Bronchial epithelial cell (primary cell): ENCODE data around the gene ERMP1. TPM values are rescaled to one million over a fixed set of nuclear protein-coding genes. Genes with fewer than 3 reads are reported as not detected.

Source experiments
- DNase-seq: peaks from one replicate; pipeline ENCODE4 v3.0.0-alpha.2; 2010; ENCODE audit warnings: low read depth
- FAIRE-seq: peaks from 2 replicates; lab custom pipeline; 2011; peaks lifted over from hg19 to GRCh38; lab: Jason Lieb, UNC
- H3K27me3 ChIP-seq: 2 replicates; pipeline ENCODE4 v1.5.1; 2011; ENCODE audit warnings: low read length; ENCODE audit not compliant: control insufficient read depth, insufficient read depth
- H3K36me3 ChIP-seq: 2 replicates; pipeline ENCODE4 v1.5.1; 2011; ENCODE audit warnings: low read length; ENCODE audit not compliant: control insufficient read depth, insufficient read depth
- H3K4me3 ChIP-seq: 2 replicates; pipeline ENCODE4 v1.5.1; 2011; ENCODE audit warnings: mild to moderate bottlenecking, low read depth, low read length, control low read depth
- CTCF ChIP-seq: IDR thresholded peaks from 2 replicates; pipeline ENCODE4 v1.5.1; 2011; ENCODE audit warnings: mild to moderate bottlenecking, moderate library complexity, low read length, control low read depth, inconsistent platforms; ENCODE audit not compliant: insufficient read depth, severe bottlenecking
- total RNA-seq: library from RNA; depleted of rRNA; stranded (reverse); fragments of >200 nt; gene quantifications from 2 replicates; pipeline ENCODE4 v1.2.1, GENCODE V29; 2014

Gene ERMP1
- total RNA-seq, 1 donor from 2014 or later, result 52.9 TPM

- FAIRE-seq (peak; percentile 28), DNase-seq (no peak)
- TF ChIP-seq CTCF, result no peak
- Histone ChIP-seq H3K27me3 (no peaks in the 10 kb centered on the region), H3K36me3 (peaks cover 11% of the 10 kb centered on the region), H3K4me3 (no peak overlapping the region)
Observed at GRCh38 chr9:5825223-5825622, 7.7 kb downstream of the ERMP1 start.

GRCh38 chr9:5820425-5820824 is 12.5 kb downstream of the ERMP1 start:
- no peak for FAIRE-seq
- TF ChIP-seq CTCF, result no peak
- H3K36me3 ChIP-seq, result peaks cover 12% of the 10 kb centered on the region

GRCh38 chr9:5819174-5819573 is 13.7 kb downstream of the ERMP1 start:
- TF ChIP-seq CTCF, result no peak
- Histone ChIP-seq H3K4me3 (no peak overlapping the region), H3K36me3 (peaks cover 10% of the 10 kb centered on the region), H3K27me3 (no peaks in the 10 kb centered on the region)
- FAIRE-seq, result no peak
- DNase-seq, result no peak

More at GRCh38 chr9:5820425-5820824, 12.5 kb downstream of the ERMP1 start:
- no peak for DNase-seq
- Histone ChIP-seq H3K27me3 (no peaks in the 10 kb centered on the region), H3K4me3 (no peak overlapping the region)

- FAIRE-seq (no peak), DNase-seq (no peak)
- H3K4me3 ChIP-seq, result no peak overlapping the region
- H3K27me3 ChIP-seq, result no peaks in the 10 kb centered on the region
- peaks cover 7% of the 10 kb centered on the region for H3K36me3 ChIP-seq
- no peak for TF ChIP-seq CTCF
Observed at GRCh38 chr9:5818424-5819142, 14.3 kb downstream of the ERMP1 start.

GRCh38 chr9:5817862-5818261 is 15.1 kb downstream of the ERMP1 start:
- no peak overlapping the region for H3K4me3 ChIP-seq
- no peak for TF ChIP-seq CTCF
- FAIRE-seq (peak; percentile 94), DNase-seq (peak; percentile 88)
- H3K36me3 ChIP-seq, result peaks cover 5% of the 10 kb centered on the region
- no peaks in the 10 kb centered on the region for H3K27me3 ChIP-seq

GRCh38 chr9:5815461-5815860 is 17.5 kb downstream of the ERMP1 start:
- peaks cover 5% of the 10 kb centered on the region for H3K36me3 ChIP-seq

More at GRCh38 chr9:5815461-5815860, 17.5 kb downstream of the ERMP1 start:
- Histone ChIP-seq H3K27me3 (no peaks in the 10 kb centered on the region), H3K4me3 (no peak overlapping the region)
- no peak for FAIRE-seq
- TF ChIP-seq CTCF, result no peak
- no peak for DNase-seq
